ENCODE data around the gene PPP2CA. TPM values are rescaled to one million over a fixed set of nuclear protein-coding genes. Genes with fewer than 3 reads are reported as not detected.

PPP2CA gene
- total and polyA plus RNA-seq, 2 experiments from 2014 or later: 327 to 508 TPM

DNA sequence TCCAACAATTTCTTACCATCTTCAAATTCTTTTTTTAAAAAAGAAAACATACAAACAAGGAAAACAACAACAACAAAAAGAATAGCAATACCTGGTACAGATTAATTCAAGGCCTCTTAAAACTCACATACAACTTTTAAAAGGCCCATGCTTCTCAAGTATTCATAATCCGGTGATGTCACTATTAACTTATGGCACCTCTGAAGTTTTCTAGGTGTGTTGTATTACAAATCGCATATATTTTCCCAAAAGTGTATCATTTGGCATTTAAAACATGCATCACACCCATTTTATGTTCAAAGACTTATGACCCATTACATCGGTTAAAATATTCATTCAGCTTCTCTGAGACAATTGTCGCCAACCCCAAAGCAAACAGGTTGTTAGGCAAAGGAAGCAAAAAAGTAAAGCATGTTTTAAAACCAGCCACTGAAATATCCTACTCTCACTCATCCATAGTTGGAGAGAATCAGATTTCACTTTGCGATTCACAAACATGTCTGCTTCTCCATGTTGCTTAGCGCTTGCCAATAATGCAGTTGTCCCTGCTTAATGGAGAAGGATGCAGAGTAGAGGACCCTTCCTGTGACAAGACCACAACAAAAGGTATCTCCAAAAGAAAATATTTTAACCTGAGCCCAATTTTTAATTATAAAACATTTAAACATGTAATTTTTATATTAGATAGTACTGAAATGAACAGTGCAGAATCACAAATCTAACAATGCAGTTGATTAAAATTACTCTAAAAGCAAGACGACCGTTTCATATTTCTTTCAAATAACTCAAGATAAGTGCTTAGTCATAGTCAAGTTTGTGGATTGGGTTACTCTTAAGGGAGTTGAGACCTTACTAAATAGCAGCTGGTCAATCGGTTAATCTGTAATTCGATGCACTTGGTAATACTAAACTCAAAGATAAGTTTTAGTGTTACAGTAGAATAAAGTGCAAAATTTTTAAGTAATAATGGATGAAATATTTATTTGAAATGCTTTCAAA, 50.7 kb downstream of the PPP2CA start:
- TF ChIP-seq, protein P1, sequence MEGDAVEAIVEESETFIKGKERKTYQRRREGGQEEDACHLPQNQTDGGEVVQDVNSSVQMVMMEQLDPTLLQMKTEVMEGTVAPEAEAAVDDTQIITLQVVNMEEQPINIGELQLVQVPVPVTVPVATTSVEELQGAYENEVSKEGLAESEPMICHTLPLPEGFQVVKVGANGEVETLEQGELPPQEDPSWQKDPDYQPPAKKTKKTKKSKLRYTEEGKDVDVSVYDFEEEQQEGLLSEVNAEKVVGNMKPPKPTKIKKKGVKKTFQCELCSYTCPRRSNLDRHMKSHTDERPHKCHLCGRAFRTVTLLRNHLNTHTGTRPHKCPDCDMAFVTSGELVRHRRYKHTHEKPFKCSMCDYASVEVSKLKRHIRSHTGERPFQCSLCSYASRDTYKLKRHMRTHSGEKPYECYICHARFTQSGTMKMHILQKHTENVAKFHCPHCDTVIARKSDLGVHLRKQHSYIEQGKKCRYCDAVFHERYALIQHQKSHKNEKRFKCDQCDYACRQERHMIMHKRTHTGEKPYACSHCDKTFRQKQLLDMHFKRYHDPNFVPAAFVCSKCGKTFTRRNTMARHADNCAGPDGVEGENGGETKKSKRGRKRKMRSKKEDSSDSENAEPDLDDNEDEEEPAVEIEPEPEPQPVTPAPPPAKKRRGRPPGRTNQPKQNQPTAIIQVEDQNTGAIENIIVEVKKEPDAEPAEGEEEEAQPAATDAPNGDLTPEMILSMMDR (IDR thresholded peaks at IDR 0.05; ENCODE audit: low read depth, low read length): no peak
- DNase-seq (ENCODE audit: low read depth in 1 of 2, low spot score in 1 of 2): peak; percentile 25 to 55
- no peaks in the 10 kb centered on the region for H3K27me3 ChIP-seq
- peaks cover 16% of the 10 kb centered on the region for H3K4me1 ChIP-seq (ENCODE audit: low read depth)
- H3K9me3 ChIP-seq (ENCODE audit: low read depth): no peaks in the 10 kb centered on the region
- H3K36me3 ChIP-seq: peaks cover 18% of the 10 kb centered on the region
- peak overlapping the region; percentile 100 for H3K27ac ChIP-seq
- H3K4me3 ChIP-seq: peak overlapping the region; percentile 67

- H3K36me3 ChIP-seq: peaks cover 39% of the 10 kb centered on the region
- no peaks in the 10 kb centered on the region for H3K27me3 ChIP-seq
- peaks cover 16% of the 10 kb centered on the region for H3K4me1 ChIP-seq (ENCODE audit: low read depth)
- no peak overlapping the region for H3K27ac ChIP-seq
- H3K9me3 ChIP-seq (ENCODE audit: low read depth): no peaks in the 10 kb centered on the region
- TF ChIP-seq, protein P1 (IDR thresholded peaks at IDR 0.05; ENCODE audit: low read depth, low read length): no peak
- DNase-seq (ENCODE audit: low read depth in 1 of 2, low spot score in 1 of 2): no peak
- no peak overlapping the region for H3K4me3 ChIP-seq
These were observed 53.9 kb downstream of the PPP2CA start for GRCh38 chr5:134171972-134172371.

DNA sequence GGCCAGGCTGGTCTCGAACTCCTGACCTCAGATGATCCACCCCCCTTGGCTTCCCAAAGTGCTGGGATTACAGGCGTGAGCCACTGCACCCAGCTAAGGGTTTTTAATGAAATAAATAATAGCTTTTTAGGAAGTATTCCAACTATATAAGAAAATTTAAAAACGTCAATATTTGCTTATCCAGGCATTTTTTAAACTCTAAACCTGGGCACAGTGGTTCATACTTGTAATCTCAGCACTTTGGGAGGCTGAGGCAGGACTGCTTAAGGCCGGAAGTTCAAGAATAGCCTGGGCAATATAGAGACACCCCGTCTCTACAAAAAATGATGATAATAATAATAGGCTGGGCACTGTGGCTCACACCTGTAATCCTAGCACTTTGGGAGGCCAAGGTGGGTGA, 63.3 kb downstream of the PPP2CA start:
- Histone ChIP-seq H3K27me3 (no peaks in the 10 kb centered on the region), H3K4me3 (no peak overlapping the region), H3K9me3 (ENCODE audit: low read depth) (peaks cover 3% of the 10 kb centered on the region), H3K36me3 (peaks cover 73% of the 10 kb centered on the region), H3K27ac (no peak overlapping the region), H3K4me1 (ENCODE audit: low read depth) (no peaks in the 10 kb centered on the region)
- no peak for DNase-seq (ENCODE audit: low read depth in 1 of 2, low spot score in 1 of 2)
- TF ChIP-seq, protein P1 (IDR thresholded peaks at IDR 0.05; ENCODE audit: low read depth, low read length): no peak

DNA sequence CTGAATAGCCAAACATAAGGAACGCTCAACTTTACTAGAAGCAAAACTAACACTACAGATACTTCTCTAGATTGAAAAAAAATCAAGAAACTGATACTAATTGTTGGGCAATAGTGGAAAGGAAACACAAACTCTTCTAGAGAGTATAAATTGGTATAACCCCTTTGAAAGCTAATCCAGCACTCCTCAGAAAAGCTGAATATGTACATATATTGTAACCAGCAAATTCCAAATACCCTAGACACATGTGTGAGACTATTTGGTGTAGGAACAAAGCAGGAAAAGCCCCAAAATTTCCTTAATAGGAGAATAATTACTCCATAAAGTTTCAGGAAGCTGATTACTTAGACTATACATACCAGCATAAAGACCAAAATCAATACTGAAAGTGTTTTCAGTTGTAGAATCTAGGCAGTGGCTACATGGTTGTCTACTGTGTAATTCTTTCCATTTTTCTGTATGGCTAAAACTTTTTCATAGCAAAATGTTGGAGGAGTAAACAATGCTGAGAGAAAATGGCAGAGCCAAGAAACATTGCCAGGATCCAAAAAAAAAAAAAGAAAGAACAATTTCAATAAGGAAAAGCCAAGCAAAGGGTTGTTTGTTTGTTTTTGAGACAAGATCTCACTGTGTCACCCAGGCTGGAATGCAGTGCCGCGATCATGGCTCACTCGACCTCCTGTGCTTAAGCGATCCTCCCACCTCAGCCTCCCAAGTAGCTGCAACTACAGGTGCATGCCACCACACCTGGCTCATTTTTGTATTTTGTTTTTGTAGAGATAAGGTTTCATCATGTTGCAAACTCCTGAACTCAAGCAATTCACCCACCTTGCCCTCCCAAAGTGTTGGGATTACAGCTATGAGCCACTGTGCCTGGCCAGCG, 64.1 kb downstream of the PPP2CA start:
- TF ChIP-seq, protein P1 (IDR thresholded peaks at IDR 0.05; ENCODE audit: low read depth, low read length): no peak
- Histone ChIP-seq H3K27ac (no peak overlapping the region), H3K4me1 (ENCODE audit: low read depth) (no peaks in the 10 kb centered on the region), H3K4me3 (no peak overlapping the region), H3K9me3 (ENCODE audit: low read depth) (peaks cover 3% of the 10 kb centered on the region), H3K36me3 (peaks cover 76% of the 10 kb centered on the region), H3K27me3 (no peaks in the 10 kb centered on the region)
- no peak for DNase-seq (ENCODE audit: low read depth in 1 of 2, low spot score in 1 of 2)

DNA sequence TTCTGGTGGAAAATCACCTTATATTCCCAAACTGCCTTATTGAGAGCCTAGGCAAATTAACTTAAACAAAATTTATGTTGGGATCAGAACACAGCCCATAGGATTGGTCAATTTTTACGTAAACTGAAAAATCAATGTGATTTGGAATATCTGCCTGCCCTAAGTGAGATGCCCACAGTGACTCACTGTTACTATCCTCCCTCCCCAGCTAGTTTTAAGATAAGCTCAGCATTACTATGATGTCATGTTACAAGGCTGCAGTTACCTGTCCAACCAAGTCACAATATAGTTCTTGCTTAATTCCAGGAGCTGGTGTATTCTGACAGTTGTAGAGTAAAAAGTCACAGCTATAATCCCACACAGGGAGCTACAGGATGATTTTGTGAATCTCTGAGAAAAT, 72.2 kb downstream of the PPP2CA start:
- no peak for DNase-seq (ENCODE audit: low read depth in 1 of 2, low spot score in 1 of 2)
- TF ChIP-seq, protein P1 (IDR thresholded peaks at IDR 0.05; ENCODE audit: low read depth, low read length): no peak
- Histone ChIP-seq H3K4me3 (no peak overlapping the region), H3K27ac (no peak overlapping the region), H3K36me3 (peaks cover 78% of the 10 kb centered on the region), H3K4me1 (ENCODE audit: low read depth) (no peaks in the 10 kb centered on the region), H3K9me3 (ENCODE audit: low read depth) (no peaks in the 10 kb centered on the region), H3K27me3 (no peaks in the 10 kb centered on the region)
